Esophagus mucosa (tissue), 1 donor: ENCODE data around the gene CDH13. TPM values are rescaled to one million over a fixed set of nuclear protein-coding genes. Genes with fewer than 3 reads are reported as not detected.

Experiments
- ATAC-seq: fragments of 200-7000 bp; cut with Tn5 transposase; one replicate; pipeline ENCODE4 v1.9.1; 2020
- total RNA-seq: library from RNA; stranded (reverse); gene quantifications from one replicate; pipeline ENCODE4 v1.2.4, GENCODE V29; 2023
- donor health status: DM: yes; HTN: yes; CAD: no.

Gene CDH13
- total RNA-seq, 1 donor from 2014 or later, result 8.4 TPM

DNA sequence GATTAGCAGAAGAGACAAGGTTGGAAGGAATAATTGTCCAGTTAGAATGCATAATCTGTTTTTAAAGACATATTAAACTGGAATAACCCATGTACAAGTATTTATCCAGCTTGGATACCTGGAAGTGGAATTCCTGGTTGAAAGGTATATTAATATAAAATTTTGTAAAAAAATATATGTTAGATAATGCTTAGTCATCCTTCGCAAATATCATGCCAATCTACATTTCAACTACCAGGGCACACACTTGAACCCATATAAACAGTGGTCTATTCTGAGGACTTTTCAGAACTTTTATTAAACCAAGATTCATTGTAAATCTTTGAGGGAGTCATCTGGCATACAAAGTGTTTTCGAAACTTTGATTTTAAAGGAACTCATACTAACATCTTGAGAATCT lies 911.9 kb downstream of the CDH13 start:
- ATAC-seq, result no peak

DNA sequence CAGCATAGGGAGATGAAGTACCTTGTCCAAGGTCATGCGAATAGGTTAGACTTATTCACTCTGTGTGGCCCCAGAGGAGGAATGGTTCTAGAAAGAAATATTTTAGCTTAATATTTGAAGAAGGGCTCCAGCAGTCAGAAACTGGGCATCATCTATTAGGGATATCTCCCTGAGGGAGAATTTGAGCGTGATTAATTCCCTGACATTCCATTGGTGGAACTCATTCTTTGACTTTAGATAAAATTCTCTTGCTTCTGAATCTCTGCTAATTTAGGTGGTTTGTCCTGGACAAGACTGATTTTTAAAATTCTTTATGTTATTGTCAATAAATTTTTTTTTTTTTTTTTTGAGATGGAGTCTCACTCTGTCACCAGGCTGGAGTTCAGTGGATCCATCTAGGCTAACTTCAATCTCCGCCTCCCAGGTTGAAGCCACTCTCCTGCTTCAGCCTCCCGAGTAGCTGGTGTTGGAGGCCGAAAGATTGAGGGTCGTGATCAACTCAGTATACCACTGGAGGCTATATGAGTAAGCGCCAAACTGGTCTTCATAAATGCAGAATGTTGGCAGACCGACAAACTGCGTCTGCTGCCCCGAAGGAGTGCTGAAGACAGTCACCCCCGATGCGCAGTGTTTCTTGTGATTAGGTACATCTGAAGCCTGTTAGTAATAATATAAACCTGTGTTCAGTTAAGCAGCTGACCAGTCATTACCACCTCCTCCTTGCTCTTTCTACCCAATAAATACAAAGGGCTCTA lies 913.1 kb downstream of the CDH13 start:
- no peak for ATAC-seq

DNA sequence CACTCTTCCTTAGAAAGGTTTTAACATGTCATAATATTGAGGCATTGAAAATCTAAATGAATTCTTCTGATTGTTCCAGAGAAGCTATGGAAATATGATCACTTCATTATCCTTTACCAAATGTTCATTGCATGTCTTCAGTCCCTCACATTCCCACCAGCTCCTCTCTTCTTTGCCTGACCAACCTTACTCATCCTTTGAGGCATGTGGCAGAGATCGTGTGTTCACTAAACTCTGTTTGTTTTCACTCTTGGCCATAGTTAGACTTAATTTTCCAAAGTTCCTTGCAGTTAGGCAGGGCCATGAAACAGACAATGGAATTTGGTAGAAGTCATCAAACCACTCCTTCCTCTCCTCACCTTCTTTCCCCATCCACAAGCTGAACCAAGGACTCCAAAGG lies 914.5 kb downstream of the CDH13 start:
- no peak for ATAC-seq

DNA sequence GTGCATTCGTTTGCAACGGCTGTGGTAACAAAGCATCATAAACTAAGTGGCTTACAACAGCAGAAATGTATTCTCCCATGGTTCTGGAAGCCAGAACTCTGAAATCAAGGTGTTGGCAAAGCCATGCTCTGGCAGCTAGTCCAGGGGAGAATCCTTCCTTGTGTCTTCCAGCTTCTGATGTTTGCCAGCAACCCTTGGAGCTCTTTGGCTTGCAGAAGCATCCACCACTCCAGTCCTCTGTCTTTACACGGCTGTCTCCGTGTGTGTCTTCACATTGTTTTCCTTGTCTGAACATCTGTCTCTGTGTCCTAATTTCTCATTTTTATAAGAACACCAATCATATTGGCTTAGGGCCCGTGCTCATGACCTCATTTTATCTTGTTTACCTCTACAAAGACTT lies 915.7 kb downstream of the CDH13 start:
- no peak for ATAC-seq

DNA sequence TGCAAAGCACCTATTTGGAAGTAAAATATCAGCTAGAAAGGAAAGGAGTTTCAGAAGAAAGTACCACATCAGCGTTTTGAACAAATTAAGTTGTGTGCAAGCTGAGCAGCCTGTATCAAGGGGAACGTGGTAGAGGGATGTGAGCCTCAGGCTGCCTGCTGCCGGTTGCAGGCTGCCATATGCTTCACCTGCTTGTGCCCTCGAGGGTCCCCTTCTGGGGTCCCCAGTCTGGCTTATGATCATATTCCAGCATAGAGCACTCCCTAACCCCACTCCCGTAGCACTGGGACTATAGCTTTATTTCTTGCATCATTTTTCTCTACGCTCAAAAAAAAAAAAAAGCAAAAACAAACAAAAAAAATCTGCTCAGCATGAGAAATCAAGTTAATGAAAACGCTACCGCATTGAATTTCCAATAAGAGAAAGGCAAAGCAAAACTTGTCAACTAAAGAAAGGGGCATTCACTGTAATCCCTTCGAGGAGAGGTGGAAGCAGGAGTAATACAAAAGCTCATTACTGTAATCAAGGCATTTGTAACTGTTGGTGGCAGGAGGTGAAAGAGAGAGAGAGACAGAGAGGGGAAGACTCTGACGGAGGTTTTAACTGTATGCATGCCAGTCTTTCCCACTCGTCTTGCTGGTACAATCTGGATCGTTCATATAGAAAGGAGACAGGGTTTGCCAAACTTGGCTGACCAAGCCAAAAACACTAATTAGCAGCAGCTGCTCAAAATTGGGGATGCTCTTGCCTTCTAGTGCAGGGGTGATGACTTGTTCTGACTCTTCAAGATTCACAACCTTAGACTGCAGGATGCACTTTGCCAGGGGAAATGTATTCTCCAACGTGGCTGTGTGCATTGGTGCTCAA lies 922.8 kb downstream of the CDH13 start:
- ATAC-seq, result no peak

DNA sequence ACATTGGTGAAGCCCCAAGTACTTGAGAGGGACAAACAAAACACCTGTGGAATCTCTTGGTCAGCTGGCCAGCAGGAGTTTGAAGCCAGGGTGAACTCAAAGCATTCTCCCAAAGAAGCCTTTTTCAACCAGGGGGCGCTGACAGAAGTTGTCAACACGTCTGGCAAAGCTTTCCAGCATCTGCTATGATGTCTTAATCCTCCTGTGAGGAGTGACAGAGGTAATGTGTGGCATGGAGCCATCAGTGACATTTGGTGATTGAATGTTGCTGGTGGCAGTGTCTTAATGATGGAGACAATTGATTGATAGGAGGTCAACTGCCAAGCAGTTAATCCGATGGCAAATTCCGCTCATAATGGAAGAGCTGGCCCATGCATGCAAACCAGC lies 923.4 kb downstream of the CDH13 start:
- ATAC-seq, result no peak

DNA sequence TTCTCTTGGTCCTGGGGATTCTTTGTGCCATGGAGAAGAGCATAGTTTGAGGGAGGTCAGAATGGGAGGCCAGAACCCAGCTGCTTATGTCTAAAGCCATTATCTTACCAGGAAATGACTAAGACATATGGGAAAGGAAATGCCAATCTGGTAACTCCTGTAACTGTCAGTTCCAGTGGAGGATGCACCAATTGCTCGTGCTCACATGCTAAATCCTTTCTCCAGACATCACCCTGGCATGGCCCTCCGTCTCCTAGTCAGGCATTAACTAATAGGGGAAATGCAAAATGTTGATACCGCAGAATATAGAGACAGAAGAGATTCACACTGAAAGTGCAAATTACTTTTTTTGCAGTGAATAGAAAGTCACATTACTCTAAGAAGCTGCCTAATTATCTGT lies 925.5 kb downstream of the CDH13 start:
- ATAC-seq, result no peak

DNA sequence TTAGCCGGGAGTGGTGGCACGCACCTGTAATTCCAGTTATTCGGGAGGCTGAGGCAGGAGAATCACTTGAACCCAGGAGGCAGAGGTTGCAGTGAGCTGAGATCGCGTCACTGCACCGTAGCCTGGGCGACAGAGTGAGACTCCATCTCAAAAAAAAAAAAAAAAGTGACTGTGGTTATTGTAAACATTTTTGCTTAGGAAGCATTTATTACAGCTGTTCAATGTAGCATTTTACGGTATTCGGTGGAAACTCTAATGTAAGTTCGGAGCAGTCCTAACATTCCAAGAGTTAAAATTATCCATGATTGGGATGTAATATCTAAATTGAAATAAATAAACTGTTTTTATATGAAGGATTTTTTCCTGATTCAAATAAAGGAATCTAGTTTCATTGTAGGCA lies 926.2 kb downstream of the CDH13 start:
- ATAC-seq, result no peak

DNA sequence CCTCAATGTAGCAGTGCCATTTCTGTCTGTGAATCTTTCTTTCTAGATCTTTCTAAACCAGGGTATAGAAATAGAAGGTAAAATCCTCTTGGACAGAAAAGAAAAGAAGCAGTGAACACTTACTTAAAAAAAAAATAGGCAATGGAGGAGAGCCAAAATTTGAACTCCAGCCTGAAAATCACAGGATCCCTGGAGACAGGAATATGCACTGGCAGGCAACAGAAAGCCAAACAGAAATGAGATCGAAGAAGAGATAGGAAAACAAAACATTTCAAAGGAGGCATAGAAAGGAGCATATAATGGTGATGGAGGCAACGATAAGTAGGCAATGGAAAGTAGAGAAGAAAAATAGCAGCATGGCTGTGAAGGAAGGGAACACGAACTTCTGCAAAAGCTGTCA lies 927.3 kb downstream of the CDH13 start:
- ATAC-seq, result no peak

DNA sequence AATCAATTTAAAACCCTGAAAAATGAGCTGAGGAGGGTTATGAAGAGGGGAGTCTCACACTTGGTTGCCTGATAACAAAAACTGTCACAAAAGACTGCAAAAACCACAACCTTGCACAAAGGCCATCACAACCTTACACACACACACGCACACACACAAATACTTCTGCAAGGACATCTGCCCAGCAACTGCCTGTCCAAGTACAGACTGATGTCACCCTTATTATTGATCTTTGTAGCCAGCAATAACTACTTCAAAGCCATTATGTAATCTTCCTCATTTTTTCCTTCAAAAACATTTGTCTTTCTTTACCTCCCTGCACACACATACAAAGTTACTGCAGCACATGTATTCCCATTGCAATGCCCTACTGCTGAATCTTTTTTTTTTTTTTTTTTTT lies 927.8 kb downstream of the CDH13 start:
- no peak for ATAC-seq

DNA sequence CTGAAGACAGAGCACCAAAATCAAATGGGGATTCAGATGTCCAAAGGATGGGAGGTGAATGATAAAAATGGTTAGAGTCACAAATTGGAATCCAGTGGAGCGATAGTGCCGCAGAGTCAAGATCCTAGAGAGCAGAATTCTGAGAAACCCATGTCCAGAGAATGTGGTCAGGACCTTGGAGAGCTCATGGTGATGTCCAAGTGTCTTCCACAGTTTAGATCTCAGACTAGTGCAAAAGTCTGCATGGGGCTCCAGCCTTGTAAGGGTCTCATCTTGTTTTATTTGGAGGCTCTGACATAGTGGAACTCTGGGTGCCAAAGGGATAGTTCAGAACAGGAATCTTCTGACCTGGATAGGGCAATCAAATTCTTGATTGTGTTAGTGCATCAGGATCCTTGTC lies 935.1 kb downstream of the CDH13 start:
- no peak for ATAC-seq

DNA sequence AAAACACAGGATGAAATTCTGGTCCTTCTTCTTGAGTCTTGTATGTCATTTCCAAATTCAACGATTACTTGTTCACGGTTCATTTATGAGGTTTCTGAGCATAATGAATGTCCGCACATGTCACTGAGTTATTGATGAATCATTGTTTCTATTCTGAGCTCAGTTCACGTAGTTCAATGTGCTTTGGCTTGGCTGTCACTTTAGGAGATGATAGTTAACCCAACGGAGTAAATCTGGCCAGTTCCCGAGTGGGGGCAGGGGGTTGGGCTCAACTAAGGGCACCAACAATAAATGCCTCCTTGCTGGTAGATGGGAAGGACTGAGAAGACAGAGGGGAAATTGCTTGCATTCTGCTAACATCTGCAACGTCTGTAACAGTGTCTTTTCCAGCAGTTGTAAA lies 941.6 kb downstream of the CDH13 start:
- no peak for ATAC-seq

DNA sequence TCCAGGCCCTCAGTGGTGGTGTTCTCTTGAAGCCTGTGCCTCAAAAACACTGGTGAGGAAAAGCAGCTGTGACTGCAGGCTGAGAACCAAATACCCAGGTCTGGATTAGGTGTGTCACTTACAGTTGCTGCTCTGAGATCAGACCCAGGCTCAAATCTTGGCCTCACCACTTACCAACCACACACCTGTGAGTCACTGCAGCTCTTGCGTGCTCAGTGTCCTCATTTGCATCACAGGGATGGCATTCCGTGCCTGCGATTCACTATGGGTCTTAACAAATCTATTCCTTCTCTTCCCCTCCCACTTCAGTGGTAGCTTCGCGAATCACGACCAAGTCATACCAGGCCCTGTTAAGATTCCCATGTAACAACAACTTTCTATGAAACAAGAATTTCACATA lies 947.6 kb downstream of the CDH13 start:
- peak; percentile 60 for ATAC-seq

DNA sequence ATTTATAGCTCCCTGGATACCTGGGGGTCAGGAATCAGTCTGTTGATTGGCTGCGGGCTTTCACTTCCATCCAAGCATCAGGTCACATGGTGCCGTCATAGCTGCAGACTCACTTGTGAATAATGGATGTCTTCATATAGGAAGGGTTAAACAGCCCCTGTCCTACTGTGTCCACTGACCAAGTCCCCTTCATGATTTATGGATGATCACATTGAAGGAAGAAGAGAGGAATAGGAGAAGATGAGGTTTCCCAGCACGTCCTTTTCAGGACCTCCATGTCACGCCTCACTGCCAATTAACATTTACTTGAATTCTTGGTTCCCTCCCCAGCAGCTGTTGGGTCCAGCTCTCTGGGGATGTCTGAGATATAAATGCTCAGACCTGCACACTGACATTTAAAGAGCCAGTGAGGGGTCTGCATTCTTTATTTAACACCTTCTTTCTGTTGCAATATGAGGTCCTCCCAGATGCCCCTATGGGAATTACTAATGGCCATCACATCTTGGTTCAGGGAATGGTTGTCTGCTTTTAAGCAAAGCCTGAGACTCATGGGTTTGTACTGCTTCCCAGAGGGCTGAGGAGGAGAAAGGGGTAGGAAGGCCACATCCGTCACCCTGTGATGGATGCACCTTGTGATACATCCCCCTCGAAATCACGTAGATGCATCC lies 950.4 kb downstream of the CDH13 start:
- ATAC-seq, result no peak

DNA sequence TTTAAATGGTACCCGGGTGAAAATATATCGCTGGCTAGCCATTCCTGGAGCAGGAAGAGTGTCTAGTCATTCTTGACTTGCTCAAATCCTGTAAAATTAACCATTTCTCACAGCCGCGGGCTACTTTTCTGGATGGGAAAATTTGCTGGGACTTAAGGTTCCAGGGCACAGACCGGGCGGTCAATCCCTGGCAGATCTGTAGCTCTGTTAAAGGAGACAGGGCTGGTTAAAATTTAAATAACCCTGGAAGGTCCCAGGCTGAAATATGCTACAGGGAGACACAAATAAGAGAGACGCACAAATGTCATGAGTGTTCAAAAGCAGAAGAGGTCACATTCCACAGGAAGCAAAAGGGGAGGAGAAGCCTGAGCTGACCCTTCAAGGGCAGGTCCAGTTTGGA lies 951.4 kb downstream of the CDH13 start:
- no peak for ATAC-seq

DNA sequence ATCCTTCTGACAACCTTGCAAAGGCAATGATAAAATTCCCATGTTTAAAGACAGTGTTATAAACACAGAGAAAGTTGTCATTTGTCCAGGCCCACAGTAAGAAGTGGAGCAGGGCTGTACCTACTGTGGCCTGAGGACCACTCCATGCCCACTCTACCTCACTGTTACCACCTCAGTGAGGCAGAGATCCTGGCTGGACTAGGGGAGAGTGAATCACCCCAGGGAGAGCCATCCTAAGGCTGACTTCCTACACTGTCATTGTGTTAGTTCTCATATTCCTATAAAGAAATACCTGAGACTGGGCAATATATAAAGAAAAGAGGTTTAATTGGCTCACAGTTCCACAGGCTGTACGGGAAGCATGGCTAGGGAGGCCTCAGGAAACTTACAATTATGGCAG lies 952.3 kb downstream of the CDH13 start:
- ATAC-seq, result no peak

DNA sequence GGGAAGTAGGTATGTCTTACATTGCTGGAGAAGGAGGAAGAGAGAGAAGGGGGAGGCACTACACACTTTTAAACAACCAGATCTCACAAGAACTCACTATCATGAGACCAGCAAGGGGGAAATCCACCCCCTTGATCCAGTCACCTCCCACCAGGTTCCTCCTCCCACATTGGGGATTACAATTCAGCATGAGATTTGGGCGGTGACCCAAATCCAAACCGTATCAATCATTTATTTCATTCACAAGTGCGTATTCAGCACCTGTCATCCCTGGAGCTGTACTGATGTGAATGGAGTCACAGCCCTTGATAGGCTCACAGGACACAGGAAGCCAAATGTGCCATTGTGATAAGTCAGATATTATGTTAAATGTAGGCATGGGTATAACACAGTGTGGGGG lies 952.7 kb downstream of the CDH13 start:
- ATAC-seq, result no peak

DNA sequence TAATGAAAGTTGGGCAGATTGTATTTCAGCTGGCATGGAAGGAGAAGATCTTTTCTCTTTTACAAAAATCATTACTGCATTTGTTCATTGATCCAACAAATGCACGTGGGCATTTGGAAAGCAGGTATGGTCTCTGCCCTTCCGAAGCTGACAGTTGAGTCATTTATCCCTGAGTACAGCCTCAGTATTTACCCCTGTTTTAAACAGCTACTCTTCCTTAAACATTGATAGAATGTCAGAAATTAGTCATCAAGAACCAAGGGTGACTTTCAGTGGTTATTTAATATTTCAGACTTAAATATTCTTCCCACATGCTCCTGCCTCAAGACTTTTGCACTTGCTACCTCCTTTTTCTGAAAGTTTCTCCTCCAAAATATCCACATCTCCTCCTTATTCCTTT lies 954.3 kb downstream of the CDH13 start:
- no peak for ATAC-seq

DNA sequence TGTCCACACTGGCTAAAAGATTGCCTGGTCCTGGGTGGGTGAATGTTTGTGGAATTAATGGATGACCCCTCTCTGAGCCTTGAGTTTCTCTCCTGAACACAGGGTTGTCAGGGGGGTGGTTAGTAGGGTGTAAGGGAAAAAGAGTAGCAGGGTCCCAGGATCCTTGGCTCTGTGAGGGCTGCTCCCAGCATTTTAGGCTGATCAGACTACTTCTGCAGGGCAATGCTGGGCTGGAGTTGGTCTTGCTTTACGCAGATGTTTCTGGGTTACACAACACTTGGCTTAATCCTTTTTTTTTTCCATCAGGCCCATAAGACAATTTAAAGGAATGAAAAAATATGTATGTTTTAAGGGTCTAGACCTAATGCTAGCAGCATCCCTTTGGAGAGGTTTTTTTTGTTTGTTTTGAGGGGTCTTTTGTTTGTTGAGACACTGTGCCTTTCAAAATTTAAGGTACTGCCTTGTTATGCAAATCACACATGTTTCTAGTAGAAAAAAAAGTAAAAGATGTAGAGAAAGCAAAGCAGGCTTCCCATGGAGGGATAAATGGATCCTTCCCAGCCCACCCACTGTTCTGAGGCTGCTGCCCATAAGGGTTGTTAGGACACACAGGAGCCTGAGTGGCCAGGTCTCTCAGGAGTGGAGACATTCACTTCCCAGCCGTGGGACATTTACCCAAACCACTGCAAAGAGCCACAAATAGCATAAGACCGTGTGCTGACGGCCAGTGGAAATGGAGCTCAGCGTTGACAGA lies 955.4 kb downstream of the CDH13 start:
- no peak for ATAC-seq

DNA sequence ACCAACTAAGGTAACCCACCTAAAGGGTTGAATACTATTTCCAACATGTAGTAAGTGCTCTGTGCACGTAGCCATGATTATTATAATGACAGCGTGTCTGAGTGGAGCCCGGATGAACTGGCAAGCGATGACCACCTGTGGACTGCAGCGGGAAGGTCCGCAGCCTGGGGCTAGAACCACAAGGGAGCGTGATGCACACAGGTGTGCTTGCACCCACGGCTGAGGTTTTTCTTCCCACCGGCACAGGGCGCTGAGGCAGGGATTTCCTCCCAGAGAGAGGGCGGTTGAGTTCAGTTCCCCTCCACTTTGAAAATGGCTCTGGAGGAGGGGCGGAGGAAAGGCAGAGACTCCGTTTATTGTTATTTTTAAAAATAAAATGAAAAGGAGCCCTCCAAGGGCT lies 959.3 kb downstream of the CDH13 start:
- no peak for ATAC-seq

DNA sequence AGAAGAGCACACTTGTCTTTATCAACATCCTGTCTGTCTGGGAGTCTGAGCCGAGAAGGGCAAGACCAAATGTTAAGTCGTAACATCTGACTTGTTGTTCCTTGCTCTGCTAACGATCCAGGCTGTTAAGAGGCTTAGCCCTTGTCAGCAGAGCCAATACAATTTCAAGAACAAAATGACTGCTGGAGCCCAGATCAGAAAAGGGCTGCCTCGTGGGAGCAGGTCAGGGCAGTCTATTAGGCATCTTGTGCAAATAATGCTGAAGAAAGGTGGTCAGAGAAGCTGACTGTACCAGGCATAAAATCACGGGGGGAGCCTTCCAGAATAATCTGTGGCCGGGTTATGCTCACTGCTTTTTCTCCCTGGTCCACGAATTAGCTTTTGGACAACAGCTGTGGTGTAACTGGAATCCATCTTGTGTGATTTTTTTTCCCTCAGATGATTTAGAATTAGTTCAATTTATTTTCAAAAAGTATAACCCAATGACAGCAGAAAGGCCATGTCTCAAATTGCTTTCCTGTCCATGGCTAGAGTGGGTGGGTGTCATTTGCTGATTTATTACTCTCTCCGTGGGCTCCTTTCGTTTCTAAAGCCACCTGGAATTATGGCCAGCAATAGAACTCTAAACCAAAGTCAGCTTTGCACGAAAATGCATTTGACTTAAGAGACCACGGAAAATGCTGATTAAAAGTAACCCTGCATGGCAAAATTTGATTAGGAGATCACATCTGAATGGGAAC lies 959.9 kb downstream of the CDH13 start:
- ATAC-seq, result no peak

DNA sequence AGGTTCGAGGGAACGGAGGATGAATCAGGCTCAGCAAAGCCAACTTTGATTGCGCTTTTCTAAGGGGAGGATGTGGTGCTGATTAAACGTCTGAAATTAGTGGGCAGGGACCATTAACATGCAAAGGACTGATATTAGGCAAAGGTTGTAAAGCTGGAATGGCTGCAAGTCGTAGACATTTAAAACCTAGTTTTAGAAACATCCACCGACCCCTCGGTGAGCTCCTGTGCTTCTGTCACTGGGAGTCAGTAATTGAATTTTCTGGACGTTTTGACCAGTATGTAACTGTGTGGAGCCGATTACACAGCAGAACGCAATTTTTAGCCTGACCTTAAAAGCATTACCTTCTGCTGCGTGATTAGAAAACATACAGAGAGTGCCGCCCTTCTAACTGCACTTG lies 960.4 kb downstream of the CDH13 start:
- no peak for ATAC-seq
